ENCODE data around the gene LSAMP. TPM values are rescaled to one million over a fixed set of nuclear protein-coding genes. Genes with fewer than 3 reads are reported as not detected.

LSAMP gene
- total RNA-seq, 1 experiment from 2014 or later = not detected

DNA sequence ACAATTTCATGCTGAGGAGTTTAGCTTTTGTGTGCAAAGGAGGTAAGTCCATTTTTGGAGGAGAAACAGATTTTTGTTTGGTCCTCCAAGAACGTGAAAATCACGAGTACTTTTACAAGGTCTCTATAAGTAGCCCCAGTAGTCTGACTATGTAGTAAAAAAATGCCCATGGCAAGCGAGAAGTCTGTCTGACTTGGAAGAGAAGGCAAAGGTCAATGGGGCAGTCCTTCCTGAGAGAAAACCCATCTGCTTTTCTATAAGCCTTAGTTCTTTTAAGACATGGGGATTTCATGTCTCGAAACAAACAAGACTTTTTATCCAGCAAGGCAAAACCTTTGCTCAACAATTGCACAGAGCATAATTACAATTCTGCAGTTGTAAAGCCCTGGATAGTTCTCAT lies 638.8 kb downstream of the LSAMP start:
- Histone ChIP-seq H3K27me3 (replicated peaks; ENCODE audit: control insufficient read depth, insufficient read depth, low read length) (no peaks in the 10 kb centered on the region), H3K4me3 (ENCODE audit: low read depth, low read length) (no peak overlapping the region), H3K4me1 (no peaks in the 10 kb centered on the region), H3K9me3 (no peaks in the 10 kb centered on the region), H3K36me3 (ENCODE audit: control insufficient read depth, insufficient read depth, low read length) (no peaks in the 10 kb centered on the region)
- no peaks in the 10 kb centered on the region for H3K4me1 Mint-ChIP-seq (ENCODE audit: low read depth, unreplicated experiment)
- DNase-seq = no peak
- no peaks in the 10 kb centered on the region for H3K9me3 Mint-ChIP-seq (ENCODE audit: unreplicated experiment)
- TF ChIP-seq, protein P1, sequence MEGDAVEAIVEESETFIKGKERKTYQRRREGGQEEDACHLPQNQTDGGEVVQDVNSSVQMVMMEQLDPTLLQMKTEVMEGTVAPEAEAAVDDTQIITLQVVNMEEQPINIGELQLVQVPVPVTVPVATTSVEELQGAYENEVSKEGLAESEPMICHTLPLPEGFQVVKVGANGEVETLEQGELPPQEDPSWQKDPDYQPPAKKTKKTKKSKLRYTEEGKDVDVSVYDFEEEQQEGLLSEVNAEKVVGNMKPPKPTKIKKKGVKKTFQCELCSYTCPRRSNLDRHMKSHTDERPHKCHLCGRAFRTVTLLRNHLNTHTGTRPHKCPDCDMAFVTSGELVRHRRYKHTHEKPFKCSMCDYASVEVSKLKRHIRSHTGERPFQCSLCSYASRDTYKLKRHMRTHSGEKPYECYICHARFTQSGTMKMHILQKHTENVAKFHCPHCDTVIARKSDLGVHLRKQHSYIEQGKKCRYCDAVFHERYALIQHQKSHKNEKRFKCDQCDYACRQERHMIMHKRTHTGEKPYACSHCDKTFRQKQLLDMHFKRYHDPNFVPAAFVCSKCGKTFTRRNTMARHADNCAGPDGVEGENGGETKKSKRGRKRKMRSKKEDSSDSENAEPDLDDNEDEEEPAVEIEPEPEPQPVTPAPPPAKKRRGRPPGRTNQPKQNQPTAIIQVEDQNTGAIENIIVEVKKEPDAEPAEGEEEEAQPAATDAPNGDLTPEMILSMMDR (IDR thresholded peaks at IDR 0.05; ENCODE audit: insufficient read depth in 1 of 2, low read depth in 1 of 2, low read length in 1 of 2, severe bottlenecking in 1 of 2, unreplicated experiment in 1 of 2) = no peak
- POLR2A ChIA-PET = no interaction called here
- no peak overlapping the region for H3K4me3 Mint-ChIP-seq (ENCODE audit: unreplicated experiment)
- no peak overlapping the region for H3K27ac Mint-ChIP-seq (ENCODE audit: unreplicated experiment)
- intact Hi-C loops (cut with micrococcal nuclease; ENCODE audit: unreplicated experiment) = no loop called here
- no TSS peak for BruUV-seq (replicated peaks)
- H3K36me3 Mint-ChIP-seq (ENCODE audit: insufficient read depth, unreplicated experiment) = no peaks in the 10 kb centered on the region
- CTCF ChIA-PET = no interaction called here
- H3K27me3 Mint-ChIP-seq (ENCODE audit: insufficient read depth, unreplicated experiment) = peaks cover 20% of the 10 kb centered on the region

DNA sequence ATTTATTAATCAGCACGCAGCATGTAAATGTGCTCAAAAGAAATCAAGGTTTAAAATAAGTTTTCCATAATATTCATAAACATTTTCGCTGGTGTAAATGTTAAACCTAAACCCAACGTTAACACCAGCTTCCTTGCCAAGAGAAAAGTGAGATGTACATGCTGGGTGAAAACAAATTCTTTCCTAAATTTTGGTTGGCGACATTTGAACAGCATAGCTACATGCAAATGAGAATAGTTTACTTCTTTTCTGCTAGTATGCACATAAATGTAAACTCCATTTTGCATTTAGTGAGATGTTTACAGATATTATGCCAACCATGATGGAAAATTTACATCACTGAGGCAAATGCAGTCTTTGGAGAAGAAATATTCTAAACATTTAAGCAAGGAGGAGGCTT lies 639.8 kb downstream of the LSAMP start:
- no peak overlapping the region for H3K4me3 ChIP-seq (ENCODE audit: low read depth, low read length)
- H3K27ac Mint-ChIP-seq (ENCODE audit: unreplicated experiment) = no peak overlapping the region
- ChIA-PET CTCF (no interaction called here), POLR2A (no interaction called here)
- intact Hi-C loops (cut with micrococcal nuclease; ENCODE audit: unreplicated experiment) = no loop called here
- H3K36me3 ChIP-seq (ENCODE audit: control insufficient read depth, insufficient read depth, low read length) = no peaks in the 10 kb centered on the region
- H3K27me3 ChIP-seq (replicated peaks; ENCODE audit: control insufficient read depth, insufficient read depth, low read length) = no peaks in the 10 kb centered on the region
- no TSS peak for BruUV-seq (replicated peaks)
- no peaks in the 10 kb centered on the region for H3K9me3 Mint-ChIP-seq (ENCODE audit: unreplicated experiment)
- H3K4me1 Mint-ChIP-seq (ENCODE audit: low read depth, unreplicated experiment) = no peaks in the 10 kb centered on the region
- TF ChIP-seq, protein P1 (IDR thresholded peaks at IDR 0.05; ENCODE audit: insufficient read depth in 1 of 2, low read depth in 1 of 2, low read length in 1 of 2, severe bottlenecking in 1 of 2, unreplicated experiment in 1 of 2) = no peak
- H3K36me3 Mint-ChIP-seq (ENCODE audit: insufficient read depth, unreplicated experiment) = no peaks in the 10 kb centered on the region
- H3K4me3 Mint-ChIP-seq (ENCODE audit: unreplicated experiment) = no peak overlapping the region
- no peaks in the 10 kb centered on the region for H3K4me1 ChIP-seq
- H3K27me3 Mint-ChIP-seq (ENCODE audit: insufficient read depth, unreplicated experiment) = peaks cover 14% of the 10 kb centered on the region
- H3K9me3 ChIP-seq = no peaks in the 10 kb centered on the region
- DNase-seq = no peak

DNA sequence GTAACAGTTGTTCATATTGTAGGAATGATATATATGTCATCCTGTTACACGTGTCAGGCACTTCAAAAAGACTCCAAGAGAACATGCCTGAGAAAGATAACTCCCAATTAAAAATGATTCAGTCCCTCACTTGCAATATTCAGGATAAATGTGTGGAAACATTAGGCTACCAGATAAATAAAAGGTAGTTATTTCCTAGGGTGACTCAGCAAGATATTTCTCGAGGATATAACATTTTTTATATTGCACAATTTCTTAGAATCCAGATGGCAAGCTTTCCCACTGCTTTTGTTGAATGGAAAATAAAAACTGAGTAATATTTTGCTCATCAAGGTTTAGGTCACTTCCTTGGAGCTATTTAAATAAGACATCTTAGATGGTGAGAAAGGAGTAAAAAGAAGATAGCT lies 640.6 kb downstream of the LSAMP start:
- Histone ChIP-seq H3K9me3 (no peaks in the 10 kb centered on the region), H3K4me1 (no peaks in the 10 kb centered on the region), H3K36me3 (ENCODE audit: control insufficient read depth, insufficient read depth, low read length) (no peaks in the 10 kb centered on the region), H3K27me3 (replicated peaks; ENCODE audit: control insufficient read depth, insufficient read depth, low read length) (no peaks in the 10 kb centered on the region), H3K4me3 (ENCODE audit: low read depth, low read length) (no peak overlapping the region)
- Mint-ChIP-seq H3K27me3 (ENCODE audit: insufficient read depth, unreplicated experiment) (peaks cover 14% of the 10 kb centered on the region), H3K4me3 (ENCODE audit: unreplicated experiment) (no peak overlapping the region), H3K4me1 (ENCODE audit: low read depth, unreplicated experiment) (no peaks in the 10 kb centered on the region), H3K36me3 (ENCODE audit: insufficient read depth, unreplicated experiment) (no peaks in the 10 kb centered on the region), H3K9me3 (ENCODE audit: unreplicated experiment) (no peaks in the 10 kb centered on the region), H3K27ac (ENCODE audit: unreplicated experiment) (no peak overlapping the region)
- POLR2A ChIA-PET = no interaction called here
- DNase-seq = no peak
- TF ChIP-seq, protein P1 (IDR thresholded peaks at IDR 0.05; ENCODE audit: insufficient read depth in 1 of 2, low read depth in 1 of 2, low read length in 1 of 2, severe bottlenecking in 1 of 2, unreplicated experiment in 1 of 2) = no peak
- no TSS peak for BruUV-seq (replicated peaks)
- CTCF ChIA-PET = no interaction called here
- intact Hi-C loops (cut with micrococcal nuclease; ENCODE audit: unreplicated experiment) = no loop called here

Data from Caco-2 (cell line).